ENCODE results near the gene TOLLIP.

DNA sequence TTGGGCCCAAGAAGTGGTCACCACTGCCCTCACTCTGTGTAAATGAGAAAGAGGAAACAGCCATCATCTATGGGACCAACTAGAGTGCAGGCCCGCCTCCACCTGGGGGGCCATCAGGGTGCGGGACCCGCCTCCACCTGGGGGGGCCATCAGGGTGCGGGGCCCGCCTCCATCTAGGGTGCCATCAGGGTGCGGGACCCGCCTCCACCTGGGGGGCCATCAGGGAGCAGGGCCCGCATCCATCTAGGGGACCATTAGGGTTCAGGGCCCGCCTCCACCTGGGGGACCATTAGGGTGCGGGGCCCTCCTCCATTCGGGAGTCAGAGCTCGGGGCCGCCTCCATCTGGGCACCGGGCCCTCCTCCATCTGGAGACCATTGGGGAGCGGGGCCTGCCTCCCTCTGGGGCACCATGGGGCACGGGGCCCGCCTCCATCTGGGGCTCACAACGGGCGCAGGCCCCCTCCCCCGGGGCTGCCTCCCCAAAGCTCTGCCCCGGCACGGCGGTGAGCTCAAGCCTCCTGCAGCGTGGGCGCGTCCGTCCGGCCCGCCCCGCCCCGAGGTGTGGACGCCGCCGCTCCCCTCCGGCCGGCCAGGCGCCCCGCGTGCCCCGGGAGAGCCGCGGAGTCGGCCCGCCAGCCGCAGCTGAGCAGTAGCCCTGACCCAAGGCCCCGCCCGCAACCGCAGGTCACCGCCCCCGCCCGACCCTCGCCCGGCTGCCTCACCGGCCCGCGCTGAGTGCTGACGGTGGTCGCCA, 512 bp downstream of the TOLLIP start:
- no peak for TF ChIP-seq POLR2A (IDR thresholded peaks at IDR 0.05)
- TF ChIP-seq, protein P1, sequence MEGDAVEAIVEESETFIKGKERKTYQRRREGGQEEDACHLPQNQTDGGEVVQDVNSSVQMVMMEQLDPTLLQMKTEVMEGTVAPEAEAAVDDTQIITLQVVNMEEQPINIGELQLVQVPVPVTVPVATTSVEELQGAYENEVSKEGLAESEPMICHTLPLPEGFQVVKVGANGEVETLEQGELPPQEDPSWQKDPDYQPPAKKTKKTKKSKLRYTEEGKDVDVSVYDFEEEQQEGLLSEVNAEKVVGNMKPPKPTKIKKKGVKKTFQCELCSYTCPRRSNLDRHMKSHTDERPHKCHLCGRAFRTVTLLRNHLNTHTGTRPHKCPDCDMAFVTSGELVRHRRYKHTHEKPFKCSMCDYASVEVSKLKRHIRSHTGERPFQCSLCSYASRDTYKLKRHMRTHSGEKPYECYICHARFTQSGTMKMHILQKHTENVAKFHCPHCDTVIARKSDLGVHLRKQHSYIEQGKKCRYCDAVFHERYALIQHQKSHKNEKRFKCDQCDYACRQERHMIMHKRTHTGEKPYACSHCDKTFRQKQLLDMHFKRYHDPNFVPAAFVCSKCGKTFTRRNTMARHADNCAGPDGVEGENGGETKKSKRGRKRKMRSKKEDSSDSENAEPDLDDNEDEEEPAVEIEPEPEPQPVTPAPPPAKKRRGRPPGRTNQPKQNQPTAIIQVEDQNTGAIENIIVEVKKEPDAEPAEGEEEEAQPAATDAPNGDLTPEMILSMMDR (IDR thresholded peaks at IDR 0.05): peak in 1 of 4 donors; percentile 12

All from right lobe of liver (tissue), 4 donors.